ENCODE data around the gene QRICH2.

The QRICH2 gene

GRCh38 chr17:76252040-76252954, 55.8 kb downstream of the QRICH2 start:
- H3K4me1 ChIP-seq (ENCODE audit: insufficient read depth, low read length, poor library complexity, severe bottlenecking), result peaks cover 15% of the 10 kb centered on the region
- no peaks in the 10 kb centered on the region for H3K27me3 ChIP-seq (ENCODE audit: insufficient read depth, low read length, poor library complexity, severe bottlenecking)
- no peaks in the 10 kb centered on the region for H3K79me2 ChIP-seq (ENCODE audit: insufficient read depth, low read length)
- no peak overlapping the region for H3K4me3 ChIP-seq (ENCODE audit: low read length, poor library complexity, severe bottlenecking)
- no peaks in the 10 kb centered on the region for H3K9me2 ChIP-seq (replicated peaks; ENCODE audit: low read depth, low read length)
- no peaks in the 10 kb centered on the region for H3K36me3 ChIP-seq (ENCODE audit: insufficient read depth, low read length)
- H3K4me2 ChIP-seq (ENCODE audit: low read depth, low read length, poor library complexity, severe bottlenecking), result peak overlapping the region; percentile 46
- peak overlapping the region; percentile 36 for H3K9ac ChIP-seq (ENCODE audit: low read depth, low read length, poor library complexity, severe bottlenecking)
- no peaks in the 10 kb centered on the region for H3K9me3 ChIP-seq (ENCODE audit: insufficient read depth, low read depth, low read length)
- TF ChIP-seq CTCF (conservative IDR thresholded peaks at IDR 0.05; ENCODE audit: low read length) (no peak), EZH2phosphoT487 (IDR thresholded peaks at IDR 0.05; ENCODE audit: borderline replicate concordance) (no peak)
- peak overlapping the region; percentile 10 for H2AFZ ChIP-seq (ENCODE audit: low read length)
- no peaks in the 10 kb centered on the region for H3F3A ChIP-seq (ENCODE audit: low read depth)
- H4K20me1 ChIP-seq (ENCODE audit: insufficient read depth, low read length, poor library complexity, severe bottlenecking), result no peaks in the 10 kb centered on the region

- no peaks in the 10 kb centered on the region for H3K27me3 ChIP-seq (ENCODE audit: insufficient read depth, low read length, poor library complexity, severe bottlenecking)
- no peak overlapping the region for H3K4me3 ChIP-seq (ENCODE audit: low read length, poor library complexity, severe bottlenecking)
- H3K9ac ChIP-seq (ENCODE audit: low read depth, low read length, poor library complexity, severe bottlenecking), result no peak overlapping the region
- H3F3A ChIP-seq (ENCODE audit: low read depth), result no peaks in the 10 kb centered on the region
- H2AFZ ChIP-seq (ENCODE audit: low read length), result peak overlapping the region; percentile 10
- no peaks in the 10 kb centered on the region for H3K79me2 ChIP-seq (ENCODE audit: insufficient read depth, low read length)
- peak overlapping the region; percentile 46 for H3K4me2 ChIP-seq (ENCODE audit: low read depth, low read length, poor library complexity, severe bottlenecking)
- TF ChIP-seq CTCF (conservative IDR thresholded peaks at IDR 0.05; ENCODE audit: low read length) (no peak), EZH2phosphoT487 (IDR thresholded peaks at IDR 0.05; ENCODE audit: borderline replicate concordance) (no peak)
- H3K9me2 ChIP-seq (replicated peaks; ENCODE audit: low read depth, low read length), result no peaks in the 10 kb centered on the region
- no peaks in the 10 kb centered on the region for H3K9me3 ChIP-seq (ENCODE audit: insufficient read depth, low read depth, low read length)
- H3K36me3 ChIP-seq (ENCODE audit: insufficient read depth, low read length), result no peaks in the 10 kb centered on the region
- H3K4me1 ChIP-seq (ENCODE audit: insufficient read depth, low read length, poor library complexity, severe bottlenecking), result peaks cover 14% of the 10 kb centered on the region
- H4K20me1 ChIP-seq (ENCODE audit: insufficient read depth, low read length, poor library complexity, severe bottlenecking), result no peaks in the 10 kb centered on the region
These were observed 56.5 kb downstream of the QRICH2 start for GRCh38 chr17:76251478-76252039.

- H3K4me3 ChIP-seq (ENCODE audit: low read length, poor library complexity, severe bottlenecking), result no peak overlapping the region
- no peak overlapping the region for H2AFZ ChIP-seq (ENCODE audit: low read length)
- H3K27me3 ChIP-seq (ENCODE audit: insufficient read depth, low read length, poor library complexity, severe bottlenecking), result no peaks in the 10 kb centered on the region
- no peaks in the 10 kb centered on the region for H3F3A ChIP-seq (ENCODE audit: low read depth)
- H3K9me3 ChIP-seq (ENCODE audit: insufficient read depth, low read depth, low read length), result no peaks in the 10 kb centered on the region
- no peak overlapping the region for H3K4me2 ChIP-seq (ENCODE audit: low read depth, low read length, poor library complexity, severe bottlenecking)
- no peaks in the 10 kb centered on the region for H3K36me3 ChIP-seq (ENCODE audit: insufficient read depth, low read length)
- no peaks in the 10 kb centered on the region for H3K79me2 ChIP-seq (ENCODE audit: insufficient read depth, low read length)
- H3K9ac ChIP-seq (ENCODE audit: low read depth, low read length, poor library complexity, severe bottlenecking), result no peak overlapping the region
- no peaks in the 10 kb centered on the region for H3K9me2 ChIP-seq (replicated peaks; ENCODE audit: low read depth, low read length)
- no peaks in the 10 kb centered on the region for H4K20me1 ChIP-seq (ENCODE audit: insufficient read depth, low read length, poor library complexity, severe bottlenecking)
- no peak for TF ChIP-seq CTCF (conservative IDR thresholded peaks at IDR 0.05; ENCODE audit: low read length)
- no peak for TF ChIP-seq EZH2phosphoT487 (IDR thresholded peaks at IDR 0.05; ENCODE audit: borderline replicate concordance)
- H3K4me1 ChIP-seq (ENCODE audit: insufficient read depth, low read length, poor library complexity, severe bottlenecking), result peaks cover 11% of the 10 kb centered on the region
These were observed 57.9 kb downstream of the QRICH2 start for GRCh38 chr17:76250141-76250540.
